Activated naive CD8-positive, alpha-beta T cell treated with anti-CD3 and anti-CD28 coated beads, Interleukin-2, amount 50 U/mL, for 24 hours (primary cell): ENCODE data around the gene HRH2.

Source experiments
- ATAC-seq: fragments of 150-1000 bp; cut with Tn5 transposase; one replicate; pipeline ENCODE4 v1.10.0; 2021
- DNase-seq: peaks from one replicate; pipeline ENCODE4 v3.0.0; 2021
- H3K27ac Mint-ChIP-seq: one replicate; pipeline ENCODE4 v1.8.0; 2021; ENCODE audit warnings: mild to moderate bottlenecking, mixed read lengths
- H3K27me3 Mint-ChIP-seq: one replicate; pipeline ENCODE4 v1.8.0; 2021; ENCODE audit warnings: mixed read lengths
- H3K36me3 Mint-ChIP-seq: one replicate; pipeline ENCODE4 v1.8.0; 2021; ENCODE audit warnings: low read depth, mixed read lengths
- H3K4me1 Mint-ChIP-seq: one replicate; pipeline ENCODE4 v1.8.0; 2021; ENCODE audit warnings: mixed read lengths
- H3K4me3 Mint-ChIP-seq: one replicate; pipeline ENCODE4 v1.8.0; 2021; ENCODE audit warnings: mild to moderate bottlenecking, moderate library complexity, mixed read lengths
- H3K9me3 Mint-ChIP-seq: one replicate; pipeline ENCODE4 v1.8.0; 2021; ENCODE audit warnings: mixed read lengths

The HRH2 gene

DNA sequence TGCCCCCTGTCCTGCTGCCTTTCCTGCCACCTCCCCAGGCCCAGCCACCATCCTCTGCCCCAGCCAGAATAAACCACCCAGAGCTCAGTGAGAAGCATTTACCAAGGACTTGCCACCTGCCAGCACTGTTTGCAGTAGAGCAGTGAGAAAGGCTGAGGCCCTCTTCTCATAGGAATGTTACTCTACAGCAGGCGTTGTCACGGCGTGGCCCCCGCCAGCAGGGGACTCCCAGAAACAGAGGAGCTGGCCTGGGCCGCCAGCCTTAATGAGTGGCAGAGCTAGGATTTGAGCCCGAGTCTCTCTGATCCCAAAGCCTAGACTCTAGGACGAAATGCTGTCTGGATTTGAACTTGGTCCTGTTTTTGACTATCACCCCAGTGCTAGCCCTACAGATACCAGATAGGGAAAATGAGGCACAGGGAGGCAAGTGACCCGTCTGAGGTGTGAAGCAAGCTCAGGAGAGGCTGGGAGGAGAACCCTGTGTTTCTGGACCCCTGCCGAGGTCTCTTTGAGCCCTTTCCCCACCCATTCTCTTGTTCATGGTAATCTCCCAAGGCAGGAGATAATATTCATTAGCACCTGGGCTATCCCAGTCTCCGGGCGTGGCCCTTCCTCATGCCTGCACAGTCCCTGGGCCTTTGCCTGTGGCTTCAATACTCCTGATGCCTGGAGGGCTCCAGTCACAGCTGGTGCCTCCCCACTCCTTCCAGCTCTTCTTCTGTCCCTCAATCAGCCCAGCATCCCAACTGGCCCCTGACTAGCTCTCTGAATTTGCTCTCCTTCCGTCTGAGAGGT is 30.7 kb downstream of the HRH2 start:
- Mint-ChIP-seq H3K4me3 (no peak overlapping the region), H3K27ac (peak overlapping the region; percentile 17), H3K27me3 (no peaks in the 10 kb centered on the region), H3K9me3 (no peaks in the 10 kb centered on the region), H3K36me3 (peaks cover 35% of the 10 kb centered on the region), H3K4me1 (peaks cover 18% of the 10 kb centered on the region)
- ATAC-seq (no peak), DNase-seq (no peak)

DNA sequence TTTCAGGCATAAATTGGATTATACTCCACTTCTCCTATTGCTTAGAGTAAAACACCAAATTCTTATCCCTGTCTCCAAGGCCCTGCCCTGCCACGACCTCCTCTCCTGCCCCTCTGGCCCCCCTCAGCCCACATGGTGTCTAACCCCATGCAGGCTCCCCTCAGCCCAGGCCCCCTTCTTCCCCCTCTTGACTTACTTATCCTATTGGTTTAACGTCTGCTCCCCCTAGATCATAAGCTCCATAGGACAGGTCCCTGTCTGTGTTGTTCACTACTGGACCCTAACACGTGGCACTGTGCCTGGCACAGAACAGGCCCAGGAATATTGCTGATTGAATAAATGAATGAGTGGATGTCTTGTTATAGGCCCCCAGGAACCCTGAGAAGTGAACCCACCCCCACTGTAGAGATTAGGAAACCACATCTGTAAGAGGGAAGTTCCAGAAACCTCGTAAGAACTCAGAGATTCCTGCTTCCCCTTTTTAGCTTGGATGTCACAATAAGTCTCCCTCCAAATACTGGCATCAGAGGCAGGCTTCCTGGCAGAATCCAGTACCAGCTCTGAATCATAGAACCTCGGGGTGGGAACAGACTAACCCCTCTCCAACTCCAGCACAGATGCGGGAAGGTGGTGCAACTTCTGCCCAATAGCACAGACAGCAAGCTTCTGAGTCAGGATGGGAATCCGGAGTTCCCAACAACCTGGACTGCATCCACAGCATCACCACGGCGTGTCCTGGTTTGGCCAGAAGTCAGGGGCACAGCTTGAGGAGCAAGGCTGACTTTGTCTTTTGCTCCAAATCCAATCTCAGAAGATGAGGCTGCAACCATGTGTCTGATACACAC is 31.5 kb downstream of the HRH2 start:
- ATAC-seq, result no peak
- H3K36me3 Mint-ChIP-seq, result peaks cover 32% of the 10 kb centered on the region
- no peaks in the 10 kb centered on the region for H3K27me3 Mint-ChIP-seq
- H3K9me3 Mint-ChIP-seq, result no peaks in the 10 kb centered on the region
- H3K27ac Mint-ChIP-seq, result peak overlapping the region; percentile 17
- no peak for DNase-seq
- H3K4me3 Mint-ChIP-seq, result no peak overlapping the region
- H3K4me1 Mint-ChIP-seq, result peaks cover 18% of the 10 kb centered on the region

DNA sequence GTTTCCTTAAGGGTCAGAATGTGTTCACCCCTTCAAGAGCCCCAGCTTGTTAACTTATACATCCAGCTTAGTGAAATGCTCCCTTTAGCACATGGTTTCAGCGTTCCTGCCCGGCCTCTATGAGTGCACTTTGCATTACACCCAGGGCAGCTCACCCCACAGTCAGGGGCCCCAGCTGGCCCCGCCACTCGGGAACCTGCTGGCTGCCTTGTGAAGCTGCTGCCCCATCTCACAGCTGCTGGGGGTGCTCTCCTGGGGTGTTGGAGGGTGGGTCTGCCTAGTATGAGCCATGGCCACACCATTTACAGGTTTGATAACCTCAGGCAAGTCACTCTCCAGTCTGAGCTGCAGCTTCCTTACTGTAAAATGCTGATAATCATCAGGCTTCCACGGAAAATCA is 32.2 kb downstream of the HRH2 start:
- DNase-seq, result no peak
- no peaks in the 10 kb centered on the region for H3K27me3 Mint-ChIP-seq
- no peak overlapping the region for H3K4me3 Mint-ChIP-seq

DNA sequence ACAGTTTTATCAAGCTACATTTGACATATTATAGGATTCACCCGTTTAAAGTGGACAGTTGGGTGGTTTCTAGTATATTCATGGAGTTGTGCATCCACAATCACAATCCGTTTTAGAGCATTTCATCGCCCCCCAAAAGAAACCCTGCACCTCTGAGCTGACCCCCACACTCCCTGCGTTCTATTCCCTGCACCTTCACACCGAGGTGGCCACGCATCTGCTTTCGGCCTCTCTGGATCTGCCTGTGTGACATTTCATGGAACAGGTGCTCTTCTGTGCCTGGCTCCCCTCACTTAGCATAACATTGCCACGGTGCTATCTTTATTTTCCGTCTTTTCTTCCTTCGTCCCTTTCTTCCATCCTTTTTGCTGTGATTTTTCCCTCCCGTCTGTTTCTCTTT is 32.7 kb downstream of the HRH2 start:
- H3K4me1 Mint-ChIP-seq, result peaks cover 22% of the 10 kb centered on the region
- H3K4me3 Mint-ChIP-seq, result no peak overlapping the region
- DNase-seq, result no peak
- no peaks in the 10 kb centered on the region for H3K27me3 Mint-ChIP-seq
- no peaks in the 10 kb centered on the region for H3K9me3 Mint-ChIP-seq
- H3K27ac Mint-ChIP-seq, result peak overlapping the region; percentile 64
- no peak for ATAC-seq
- H3K36me3 Mint-ChIP-seq, result peaks cover 22% of the 10 kb centered on the region

More for the DNA sequence above, 32.2 kb downstream of the HRH2 start:
- no peak for ATAC-seq
- peaks cover 26% of the 10 kb centered on the region for H3K36me3 Mint-ChIP-seq
- no peak overlapping the region for H3K27ac Mint-ChIP-seq
- H3K4me1 Mint-ChIP-seq, result peaks cover 16% of the 10 kb centered on the region
- no peaks in the 10 kb centered on the region for H3K9me3 Mint-ChIP-seq

DNA sequence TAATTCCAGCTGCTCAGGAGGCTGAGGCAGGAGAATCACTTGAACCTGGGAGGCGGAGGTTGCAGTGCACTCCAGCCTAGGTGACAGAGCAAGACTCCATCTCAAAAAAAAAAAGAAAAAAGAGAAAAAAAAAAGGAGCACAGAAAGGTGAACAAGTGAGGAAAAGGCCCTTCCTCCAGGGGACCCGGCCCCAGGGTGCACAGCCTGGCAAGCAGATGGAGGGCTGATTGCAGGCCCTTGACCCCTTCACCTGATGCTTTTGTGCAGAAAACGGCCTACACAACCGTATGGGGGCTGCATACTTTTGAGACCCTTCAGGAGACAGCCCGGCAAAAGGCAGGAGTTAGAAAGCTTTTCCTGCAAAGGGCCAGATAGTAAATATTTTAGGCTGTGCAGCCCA is 33.9 kb downstream of the HRH2 start:
- Mint-ChIP-seq H3K4me3 (no peak overlapping the region), H3K27me3 (no peaks in the 10 kb centered on the region), H3K4me1 (peaks cover 32% of the 10 kb centered on the region), H3K27ac (no peak overlapping the region), H3K36me3 (peaks cover 20% of the 10 kb centered on the region), H3K9me3 (no peaks in the 10 kb centered on the region)
- no peak for ATAC-seq
- DNase-seq, result no peak

DNA sequence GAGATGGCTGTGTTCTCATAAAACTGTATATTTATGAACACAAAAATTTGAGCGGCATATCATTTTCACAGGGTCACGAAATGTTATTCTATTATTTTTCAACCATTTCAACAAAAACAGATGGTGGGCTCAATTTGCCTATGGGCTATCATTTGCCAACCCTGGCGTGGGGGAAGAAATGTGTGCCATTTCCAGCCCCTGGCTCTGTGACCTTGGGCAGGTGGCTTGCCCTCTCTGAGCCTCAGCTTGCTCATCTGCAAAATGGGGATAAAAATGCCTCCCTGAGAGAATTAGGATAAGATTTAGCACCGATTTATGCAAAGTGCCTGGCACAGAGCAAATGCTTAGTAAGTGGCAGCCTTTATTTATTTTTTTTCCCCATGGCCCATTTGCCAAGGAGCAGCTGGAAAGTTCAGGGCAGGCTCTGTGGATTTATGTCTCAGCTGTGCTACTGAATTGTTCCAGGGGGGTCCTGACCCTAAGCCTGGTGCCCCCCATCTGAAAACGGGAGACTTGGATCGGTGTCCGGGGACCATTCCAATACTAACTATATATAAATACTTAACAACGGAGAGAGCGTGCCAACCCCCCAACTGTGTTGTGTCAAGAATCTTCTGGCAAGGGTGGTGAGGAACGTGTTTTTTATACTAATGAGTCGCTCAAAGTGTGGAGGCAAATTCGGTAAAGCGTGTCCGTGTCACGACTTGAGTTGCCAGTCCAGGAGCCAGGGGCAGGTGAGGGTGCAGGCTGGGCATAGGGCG is 34.5 kb downstream of the HRH2 start:
- peaks cover 32% of the 10 kb centered on the region for H3K4me1 Mint-ChIP-seq
- ATAC-seq (no peak), DNase-seq (no peak)
- peaks cover 21% of the 10 kb centered on the region for H3K36me3 Mint-ChIP-seq
- H3K27ac Mint-ChIP-seq, result no peak overlapping the region
- H3K27me3 Mint-ChIP-seq, result no peaks in the 10 kb centered on the region
- no peaks in the 10 kb centered on the region for H3K9me3 Mint-ChIP-seq
- H3K4me3 Mint-ChIP-seq, result no peak overlapping the region

DNA sequence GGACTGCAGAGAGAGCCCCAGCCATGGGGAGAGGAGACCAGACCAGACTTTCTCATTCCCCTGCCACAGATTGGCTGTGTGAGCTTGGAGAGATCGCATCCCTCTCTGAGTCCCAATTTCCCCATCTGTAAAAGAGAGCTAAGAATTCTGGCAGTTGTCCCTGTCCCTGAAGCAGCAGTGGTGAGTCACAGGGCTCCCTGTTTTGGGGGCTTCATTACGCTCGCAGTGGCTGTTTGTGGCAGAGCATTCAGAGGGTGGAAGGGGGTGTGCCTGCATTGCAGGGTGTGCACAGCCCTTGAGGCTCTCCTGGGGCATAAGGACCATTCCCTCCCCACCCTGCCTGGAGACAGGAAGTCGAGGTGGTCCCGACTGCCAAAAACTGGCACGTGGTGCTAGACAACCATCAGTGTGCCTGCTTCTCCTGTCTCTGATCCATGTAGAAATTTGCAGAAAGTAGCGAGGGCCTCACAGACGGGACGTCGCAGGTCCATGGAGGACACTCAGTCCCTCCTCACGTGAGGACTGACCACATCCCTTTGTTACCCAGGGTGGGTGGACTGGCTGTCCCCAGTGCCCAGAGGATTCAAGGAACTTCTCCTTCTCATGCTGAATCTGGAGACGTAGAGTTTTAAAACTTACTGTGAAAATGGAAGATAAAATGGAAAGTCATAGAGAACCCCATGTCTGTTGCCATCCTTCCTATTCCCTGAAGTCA is 35.3 kb downstream of the HRH2 start:
- Mint-ChIP-seq H3K9me3 (no peaks in the 10 kb centered on the region), H3K4me1 (peaks cover 32% of the 10 kb centered on the region), H3K27me3 (no peaks in the 10 kb centered on the region), H3K4me3 (no peak overlapping the region), H3K27ac (no peak overlapping the region), H3K36me3 (peaks cover 25% of the 10 kb centered on the region)
- no peak for ATAC-seq
- no peak for DNase-seq

DNA sequence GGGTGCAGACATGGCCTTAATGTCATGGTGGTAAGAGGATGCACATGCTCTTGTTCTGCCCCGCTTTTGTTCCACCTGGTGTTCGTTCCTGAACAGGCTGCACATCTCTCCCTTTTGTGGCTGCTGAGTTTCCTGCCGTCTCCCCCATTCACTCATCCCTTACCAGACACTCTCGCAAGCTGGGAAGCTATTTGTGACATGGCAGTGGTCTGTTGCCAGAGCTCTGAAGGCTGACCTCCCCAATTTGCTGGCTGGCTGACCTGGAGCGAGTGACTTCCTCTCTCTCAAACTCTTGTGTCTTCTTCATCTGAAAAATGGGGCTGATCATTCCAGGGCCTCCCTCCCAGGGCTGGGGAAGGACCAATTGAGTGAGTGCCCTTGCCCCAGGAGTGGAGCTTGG is 35.9 kb downstream of the HRH2 start:
- H3K27me3 Mint-ChIP-seq, result no peaks in the 10 kb centered on the region
- H3K36me3 Mint-ChIP-seq, result peaks cover 29% of the 10 kb centered on the region
- DNase-seq, result no peak
- H3K4me3 Mint-ChIP-seq, result no peak overlapping the region
- H3K4me1 Mint-ChIP-seq, result peaks cover 31% of the 10 kb centered on the region
- peak overlapping the region; percentile 5 for H3K27ac Mint-ChIP-seq
- ATAC-seq, result no peak
- H3K9me3 Mint-ChIP-seq, result no peaks in the 10 kb centered on the region

DNA sequence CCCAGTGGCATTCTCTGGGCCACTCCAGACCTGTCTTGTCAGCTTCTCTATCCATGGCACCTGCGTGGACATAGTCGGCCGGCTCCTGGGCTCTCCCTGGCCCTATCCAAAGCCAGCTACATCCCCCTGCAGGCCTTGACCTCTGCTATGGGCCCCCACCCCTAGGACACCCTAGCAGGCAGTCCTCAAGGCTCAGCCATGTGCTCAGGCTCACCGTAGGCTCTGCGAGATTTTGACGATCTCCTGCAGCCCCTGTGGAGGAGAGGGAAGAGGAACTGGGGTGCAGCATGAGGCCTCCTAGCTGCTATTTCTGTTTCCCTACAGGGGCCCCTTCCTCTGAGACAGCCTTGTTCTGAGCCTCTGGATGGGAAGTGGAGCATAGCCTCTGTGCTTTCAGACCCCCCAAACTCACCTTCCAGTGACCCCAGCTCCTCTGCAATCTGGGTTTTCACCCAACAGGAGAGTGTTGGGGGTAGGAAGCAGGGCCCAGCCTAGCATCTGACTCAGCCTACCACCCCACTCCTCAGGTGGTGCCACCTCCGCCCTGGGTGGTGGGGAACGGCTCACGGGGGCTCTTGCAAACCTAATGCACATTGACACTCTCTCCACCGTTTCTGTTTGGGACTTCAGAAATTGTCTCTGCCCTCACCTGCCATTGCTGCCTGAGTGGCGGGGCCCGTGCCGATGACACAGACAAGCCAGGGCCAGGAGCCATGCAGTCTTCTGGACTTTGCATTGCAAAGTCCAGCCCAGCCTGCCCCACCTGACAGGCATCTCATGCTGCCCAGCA is 36.7 kb downstream of the HRH2 start:
- ATAC-seq, result no peak
- Mint-ChIP-seq H3K27me3 (no peaks in the 10 kb centered on the region), H3K4me3 (no peak overlapping the region), H3K36me3 (peaks cover 32% of the 10 kb centered on the region), H3K9me3 (no peaks in the 10 kb centered on the region), H3K27ac (peak overlapping the region; percentile 81), H3K4me1 (peaks cover 24% of the 10 kb centered on the region)
- no peak for DNase-seq

DNA sequence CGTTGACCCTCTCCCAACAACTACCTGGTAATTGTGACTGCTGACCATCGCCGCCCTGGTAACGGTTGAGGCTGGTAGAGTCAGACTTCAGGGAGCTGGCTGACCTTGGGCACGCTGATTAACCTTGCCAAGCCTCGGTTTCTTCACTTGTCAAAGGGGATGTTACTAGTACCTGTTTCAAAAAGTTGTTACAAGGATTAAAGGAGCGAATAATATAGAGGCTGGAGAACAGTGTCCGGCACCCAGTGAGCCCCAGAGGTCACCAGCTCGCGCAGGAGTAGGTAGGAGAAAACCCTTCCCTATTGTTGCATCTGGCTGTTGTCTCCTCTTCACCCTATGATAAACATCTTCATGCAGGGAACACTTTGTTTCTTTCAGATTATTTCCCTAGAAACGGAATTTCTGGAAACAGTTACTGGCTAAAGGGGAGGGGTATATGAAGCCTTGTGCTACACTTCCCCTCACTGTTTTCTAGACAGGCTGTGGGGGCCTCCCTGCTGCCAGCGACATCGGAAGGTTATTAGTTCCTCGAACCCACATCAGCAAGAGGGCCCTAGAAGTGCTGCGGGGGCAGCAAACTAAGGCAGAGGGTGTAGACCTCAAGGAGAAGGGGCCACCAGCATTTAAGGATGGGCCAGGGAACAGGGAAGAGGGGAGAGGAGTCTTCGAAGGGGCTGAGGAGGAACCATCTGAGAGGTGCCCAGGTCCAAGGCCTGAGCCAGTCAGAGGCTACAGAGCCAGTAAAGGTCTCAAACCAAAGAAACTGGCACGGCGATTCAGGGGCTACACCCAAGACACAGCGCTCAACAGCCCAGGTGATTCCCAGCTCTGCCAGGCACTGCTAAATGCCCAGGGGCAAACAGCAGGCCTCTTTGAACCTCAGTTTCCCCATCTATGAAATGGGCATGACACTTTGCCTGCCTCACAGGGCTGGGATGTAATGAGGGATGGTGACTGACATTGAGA is 37.6 kb downstream of the HRH2 start:
- DNase-seq (no peak), ATAC-seq (no peak)
- H3K4me1 Mint-ChIP-seq, result peaks cover 22% of the 10 kb centered on the region
- peak overlapping the region; percentile 81 for H3K27ac Mint-ChIP-seq
- H3K9me3 Mint-ChIP-seq, result no peaks in the 10 kb centered on the region
- H3K36me3 Mint-ChIP-seq, result peaks cover 40% of the 10 kb centered on the region
- H3K4me3 Mint-ChIP-seq, result no peak overlapping the region
- H3K27me3 Mint-ChIP-seq, result no peaks in the 10 kb centered on the region

DNA sequence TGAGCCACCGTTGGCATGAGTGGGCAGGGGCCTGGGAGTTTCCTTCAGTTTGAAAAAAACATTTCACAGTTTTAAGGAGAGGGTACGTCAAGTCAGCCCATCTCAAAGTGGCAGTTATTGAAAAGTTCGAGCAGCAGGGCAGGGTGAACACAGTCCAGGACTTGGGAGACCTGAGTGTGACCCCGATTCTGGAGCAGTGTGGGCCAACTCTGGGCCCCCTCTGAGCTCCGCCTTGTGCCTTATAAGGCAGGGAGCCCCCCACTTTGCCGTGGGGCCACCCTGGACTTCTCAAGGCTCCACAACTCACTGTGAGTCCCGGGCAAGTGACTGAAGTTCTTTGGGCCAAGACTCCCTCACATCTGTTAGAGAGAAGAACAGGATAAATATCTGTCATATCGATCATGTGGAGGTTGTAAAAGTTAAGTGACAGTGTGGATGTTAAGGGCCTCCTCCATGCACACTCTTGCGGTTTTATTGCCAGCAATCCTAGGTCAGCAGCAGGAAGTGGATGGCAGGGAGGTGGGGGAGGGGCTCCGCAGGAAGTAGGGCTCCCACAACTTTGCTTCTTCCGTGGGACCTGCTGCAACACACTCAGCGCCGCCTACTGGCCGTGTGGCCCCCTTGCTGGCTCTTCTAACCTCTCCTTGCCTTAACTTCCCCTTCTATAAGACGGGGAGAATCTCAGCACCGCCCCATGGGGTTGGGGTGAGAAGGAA is 38.4 kb downstream of the HRH2 start:
- Mint-ChIP-seq H3K4me1 (peaks cover 18% of the 10 kb centered on the region), H3K27ac (peak overlapping the region; percentile 70), H3K36me3 (peaks cover 39% of the 10 kb centered on the region), H3K9me3 (no peaks in the 10 kb centered on the region), H3K4me3 (peak overlapping the region; percentile 24), H3K27me3 (no peaks in the 10 kb centered on the region)
- ATAC-seq, result peak; percentile 76
- peak; percentile 86 for DNase-seq

DNA sequence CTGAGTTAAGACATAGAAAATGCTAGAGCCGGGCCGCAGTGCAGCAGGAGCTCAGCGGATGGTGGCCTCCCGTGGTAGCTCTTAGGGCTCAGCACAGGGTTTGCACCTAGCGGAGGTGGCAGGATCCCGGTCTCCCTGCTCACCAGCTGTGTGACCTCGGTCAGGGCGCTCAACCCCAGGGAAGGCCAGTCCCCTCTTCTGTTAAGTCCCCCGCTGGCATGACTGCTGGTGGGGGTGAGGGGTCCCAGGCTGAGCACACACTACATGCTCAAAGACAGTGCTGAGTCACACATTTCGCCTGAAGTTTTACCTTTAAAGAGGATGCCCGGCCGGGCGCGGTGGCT is 39.0 kb downstream of the HRH2 start:
- Mint-ChIP-seq H3K27me3 (no peaks in the 10 kb centered on the region), H3K27ac (no peak overlapping the region), H3K9me3 (peaks cover under 1% of the 10 kb centered on the region), H3K4me1 (peaks cover 18% of the 10 kb centered on the region), H3K36me3 (peaks cover 43% of the 10 kb centered on the region), H3K4me3 (no peak overlapping the region)
- ATAC-seq, result no peak
- no peak for DNase-seq
